ENCODE results near the gene ATXN1.

Gene ATXN1

DNA sequence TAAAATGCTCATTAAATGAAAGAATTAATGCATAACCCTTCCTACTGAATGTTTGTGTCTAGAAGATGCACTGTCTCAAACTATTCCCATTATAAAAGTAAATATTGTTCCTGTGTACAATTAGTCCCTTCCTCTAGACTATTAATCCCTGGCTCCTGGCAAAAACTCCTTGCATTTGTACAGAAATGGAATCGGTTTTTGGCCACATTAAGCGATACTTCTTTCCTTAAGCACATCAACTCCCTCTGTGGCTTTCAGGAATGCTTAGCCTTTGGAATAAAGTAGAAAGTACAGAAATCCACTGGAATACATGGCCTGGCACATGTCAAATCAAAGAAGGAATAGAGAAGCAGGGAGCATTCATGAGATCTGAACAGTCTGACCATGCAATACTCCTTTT, 343.1 kb downstream of the ATXN1 start:
- POLR2A ChIA-PET, result no interaction called here
- TF ChIP-seq HOXA7 (CRISPR knock-in tag; IDR thresholded peaks at IDR 0.05; ENCODE audit: borderline replicate concordance) (no peak), ZNF658 (tag by site-specific recombination; IDR thresholded peaks at IDR 0.05) (no peak), ZFP3 (tag by site-specific recombination; IDR thresholded peaks at IDR 0.05; ENCODE audit: low read depth) (no peak)
- Histone ChIP-seq H3K4me1 (ENCODE audit: control insufficient read depth, insufficient read depth, low read length) (peaks cover 15% of the 10 kb centered on the region; the same call in 1 of the 2 replicates), H3K27ac (ENCODE audit: extremely low read depth, low read depth, low read length) (no peak overlapping the region), H3K4me3 (ENCODE audit: low read depth, low read length) (no peak overlapping the region), H3K9me3 (ENCODE audit: control insufficient read depth, insufficient read depth, low read depth, low read length) (no peaks in the 10 kb centered on the region), H3K36me3 (ENCODE audit: control insufficient read depth in 2 of 2, insufficient read depth in 1 of 2, low read length in 2 of 2) (no peaks in the 10 kb centered on the region)
- CTCF ChIA-PET, result interaction anchor here (0.7 to 1.0 kb wide), 3 partner anchors 9 to 52 kb away, joined by 3 read pairs; no protein-coding TSS in a partner anchor

DNA sequence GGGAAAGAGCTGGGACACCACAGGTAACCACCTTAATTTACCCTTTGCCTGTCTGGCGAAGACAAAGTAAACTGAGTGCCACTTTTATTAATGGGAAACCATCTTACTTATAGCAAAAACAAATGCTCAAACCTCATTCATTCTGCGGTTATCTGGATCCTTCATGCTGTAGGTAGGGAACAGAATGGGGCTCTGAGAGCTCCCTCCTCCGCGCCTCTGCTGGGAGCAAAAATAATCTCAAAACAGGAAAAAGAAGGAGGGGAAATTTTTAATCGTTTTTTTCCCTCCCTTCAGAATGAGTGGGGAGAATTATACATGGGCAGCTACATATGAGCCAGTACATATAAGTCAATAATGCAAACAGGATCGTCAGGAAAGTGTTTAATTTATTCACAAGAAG, 345.6 kb downstream of the ATXN1 start:
- TF ChIP-seq HOXD13 (CRISPR knock-in tag; IDR thresholded peaks at IDR 0.05; ENCODE audit: borderline replicate concordance) (no peak), ZNF248 (tag by site-specific recombination; IDR thresholded peaks at IDR 0.05) (no peak)
- Histone ChIP-seq H3K4me3 (ENCODE audit: low read depth, low read length) (no peak overlapping the region), H3K27ac (ENCODE audit: extremely low read depth, low read depth, low read length) (no peak overlapping the region), H3K36me3 (ENCODE audit: control insufficient read depth in 2 of 2, insufficient read depth in 1 of 2, low read length in 2 of 2) (no peaks in the 10 kb centered on the region; a peak in 1 of 3 replicates), H3K4me1 (ENCODE audit: control insufficient read depth, insufficient read depth, low read length) (peaks cover 7% of the 10 kb centered on the region; the same call in 1 of the 2 replicates), H3K9me3 (ENCODE audit: control insufficient read depth, insufficient read depth, low read depth, low read length) (no peaks in the 10 kb centered on the region)
- ChIA-PET CTCF (interaction anchor here (1.3 kb wide), 1 partner anchor 84 kb away, joined by 4 read pairs; no protein-coding TSS in a partner anchor), POLR2A (no interaction called here)

DNA sequence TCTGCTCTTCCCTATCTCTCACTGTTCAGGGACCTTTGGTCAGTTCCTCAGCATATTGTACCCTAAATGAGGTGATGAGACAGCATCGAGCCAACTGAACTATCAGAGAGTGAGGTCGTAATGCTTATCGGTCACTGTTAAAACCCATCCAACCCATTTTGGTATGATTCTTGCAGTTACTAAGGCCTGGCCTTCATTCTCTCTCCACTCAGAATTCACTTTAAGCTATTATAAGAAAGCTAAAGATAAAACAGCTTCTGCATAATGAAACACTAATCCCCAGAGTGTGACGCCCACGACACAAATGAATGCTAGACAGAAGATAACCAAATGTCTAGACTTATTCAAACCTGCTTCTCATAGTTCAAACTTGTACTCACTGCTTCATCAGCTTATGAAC, 347.1 kb downstream of the ATXN1 start:
- CTCF ChIA-PET, result interaction anchor here (0.7 to 1.2 kb wide), 6 partner anchors 11 to 349 kb away, joined by 3 to 9 read pairs (median 3); no protein-coding TSS in a partner anchor

More for the DNA sequence above, 347.1 kb downstream of the ATXN1 start:
- POLR2A ChIA-PET, result no interaction called here
- Histone ChIP-seq H3K4me3 (ENCODE audit: low read depth, low read length) (no peak overlapping the region), H3K27ac (ENCODE audit: extremely low read depth, low read depth, low read length) (no peak overlapping the region), H3K4me1 (ENCODE audit: control insufficient read depth, insufficient read depth, low read length) (no peaks in the 10 kb centered on the region), H3K9me3 (ENCODE audit: control insufficient read depth, insufficient read depth, low read depth, low read length) (no peaks in the 10 kb centered on the region), H3K36me3 (ENCODE audit: control insufficient read depth in 2 of 2, insufficient read depth in 1 of 2, low read length in 2 of 2) (no peaks in the 10 kb centered on the region; a peak in 1 of 3 replicates)
- no peak for TF ChIP-seq KLF16 (tag by site-specific recombination; IDR thresholded peaks at IDR 0.05)
- no peak for TF ChIP-seq ZFP41 (tag by site-specific recombination; IDR thresholded peaks at IDR 0.05; ENCODE audit: borderline replicate concordance)
- no peak for TF ChIP-seq ZNF174 (tag by site-specific recombination; IDR thresholded peaks at IDR 0.05)
- TF ChIP-seq, protein P1, sequence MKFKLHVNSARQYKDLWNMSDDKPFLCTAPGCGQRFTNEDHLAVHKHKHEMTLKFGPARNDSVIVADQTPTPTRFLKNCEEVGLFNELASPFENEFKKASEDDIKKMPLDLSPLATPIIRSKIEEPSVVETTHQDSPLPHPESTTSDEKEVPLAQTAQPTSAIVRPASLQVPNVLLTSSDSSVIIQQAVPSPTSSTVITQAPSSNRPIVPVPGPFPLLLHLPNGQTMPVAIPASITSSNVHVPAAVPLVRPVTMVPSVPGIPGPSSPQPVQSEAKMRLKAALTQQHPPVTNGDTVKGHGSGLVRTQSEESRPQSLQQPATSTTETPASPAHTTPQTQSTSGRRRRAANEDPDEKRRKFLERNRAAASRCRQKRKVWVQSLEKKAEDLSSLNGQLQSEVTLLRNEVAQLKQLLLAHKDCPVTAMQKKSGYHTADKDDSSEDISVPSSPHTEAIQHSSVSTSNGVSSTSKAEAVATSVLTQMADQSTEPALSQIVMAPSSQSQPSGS (tag by site-specific recombination; IDR thresholded peaks at IDR 0.05; ENCODE audit: low read depth), result no peak
- no peak for TF ChIP-seq ZNF654 (tag by site-specific recombination; IDR thresholded peaks at IDR 0.05; ENCODE audit: low read depth)
- TF ChIP-seq ZNF350 (tag by site-specific recombination; IDR thresholded peaks at IDR 0.05), result no peak
- no peak for TF ChIP-seq ZNF248 (tag by site-specific recombination; IDR thresholded peaks at IDR 0.05)
- no peak for TF ChIP-seq ZNF837 (tag by site-specific recombination; IDR thresholded peaks at IDR 0.05)
- TF ChIP-seq ZNF629 (tag by site-specific recombination; IDR thresholded peaks at IDR 0.05), result no peak
- no peak for TF ChIP-seq EGR2 (tag by site-specific recombination; IDR thresholded peaks at IDR 0.05; ENCODE audit: low read depth)
- TF ChIP-seq ZNF10 (tag by site-specific recombination; IDR thresholded peaks at IDR 0.05), result no peak
- no peak for TF ChIP-seq SP2 (tag by site-specific recombination; IDR thresholded peaks at IDR 0.05)
- TF ChIP-seq ZNF114 (tag by site-specific recombination; IDR thresholded peaks at IDR 0.05), result no peak
- TF ChIP-seq, protein P2, sequence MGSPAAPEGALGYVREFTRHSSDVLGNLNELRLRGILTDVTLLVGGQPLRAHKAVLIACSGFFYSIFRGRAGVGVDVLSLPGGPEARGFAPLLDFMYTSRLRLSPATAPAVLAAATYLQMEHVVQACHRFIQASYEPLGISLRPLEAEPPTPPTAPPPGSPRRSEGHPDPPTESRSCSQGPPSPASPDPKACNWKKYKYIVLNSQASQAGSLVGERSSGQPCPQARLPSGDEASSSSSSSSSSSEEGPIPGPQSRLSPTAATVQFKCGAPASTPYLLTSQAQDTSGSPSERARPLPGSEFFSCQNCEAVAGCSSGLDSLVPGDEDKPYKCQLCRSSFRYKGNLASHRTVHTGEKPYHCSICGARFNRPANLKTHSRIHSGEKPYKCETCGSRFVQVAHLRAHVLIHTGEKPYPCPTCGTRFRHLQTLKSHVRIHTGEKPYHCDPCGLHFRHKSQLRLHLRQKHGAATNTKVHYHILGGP (tag by site-specific recombination; IDR thresholded peaks at IDR 0.05), result no peak
- TF ChIP-seq, protein P3, sequence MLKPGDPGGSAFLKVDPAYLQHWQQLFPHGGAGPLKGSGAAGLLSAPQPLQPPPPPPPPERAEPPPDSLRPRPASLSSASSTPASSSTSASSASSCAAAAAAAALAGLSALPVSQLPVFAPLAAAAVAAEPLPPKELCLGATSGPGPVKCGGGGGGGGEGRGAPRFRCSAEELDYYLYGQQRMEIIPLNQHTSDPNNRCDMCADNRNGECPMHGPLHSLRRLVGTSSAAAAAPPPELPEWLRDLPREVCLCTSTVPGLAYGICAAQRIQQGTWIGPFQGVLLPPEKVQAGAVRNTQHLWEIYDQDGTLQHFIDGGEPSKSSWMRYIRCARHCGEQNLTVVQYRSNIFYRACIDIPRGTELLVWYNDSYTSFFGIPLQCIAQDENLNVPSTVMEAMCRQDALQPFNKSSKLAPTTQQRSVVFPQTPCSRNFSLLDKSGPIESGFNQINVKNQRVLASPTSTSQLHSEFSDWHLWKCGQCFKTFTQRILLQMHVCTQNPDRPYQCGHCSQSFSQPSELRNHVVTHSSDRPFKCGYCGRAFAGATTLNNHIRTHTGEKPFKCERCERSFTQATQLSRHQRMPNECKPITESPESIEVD (tag by site-specific recombination; IDR thresholded peaks at IDR 0.05), result no peak
- TF ChIP-seq, protein P4, sequence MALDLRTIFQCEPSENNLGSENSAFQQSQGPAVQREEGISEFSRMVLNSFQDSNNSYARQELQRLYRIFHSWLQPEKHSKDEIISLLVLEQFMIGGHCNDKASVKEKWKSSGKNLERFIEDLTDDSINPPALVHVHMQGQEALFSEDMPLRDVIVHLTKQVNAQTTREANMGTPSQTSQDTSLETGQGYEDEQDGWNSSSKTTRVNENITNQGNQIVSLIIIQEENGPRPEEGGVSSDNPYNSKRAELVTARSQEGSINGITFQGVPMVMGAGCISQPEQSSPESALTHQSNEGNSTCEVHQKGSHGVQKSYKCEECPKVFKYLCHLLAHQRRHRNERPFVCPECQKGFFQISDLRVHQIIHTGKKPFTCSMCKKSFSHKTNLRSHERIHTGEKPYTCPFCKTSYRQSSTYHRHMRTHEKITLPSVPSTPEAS (tag by site-specific recombination; IDR thresholded peaks at IDR 0.05), result no peak
- TF ChIP-seq, protein P5, sequence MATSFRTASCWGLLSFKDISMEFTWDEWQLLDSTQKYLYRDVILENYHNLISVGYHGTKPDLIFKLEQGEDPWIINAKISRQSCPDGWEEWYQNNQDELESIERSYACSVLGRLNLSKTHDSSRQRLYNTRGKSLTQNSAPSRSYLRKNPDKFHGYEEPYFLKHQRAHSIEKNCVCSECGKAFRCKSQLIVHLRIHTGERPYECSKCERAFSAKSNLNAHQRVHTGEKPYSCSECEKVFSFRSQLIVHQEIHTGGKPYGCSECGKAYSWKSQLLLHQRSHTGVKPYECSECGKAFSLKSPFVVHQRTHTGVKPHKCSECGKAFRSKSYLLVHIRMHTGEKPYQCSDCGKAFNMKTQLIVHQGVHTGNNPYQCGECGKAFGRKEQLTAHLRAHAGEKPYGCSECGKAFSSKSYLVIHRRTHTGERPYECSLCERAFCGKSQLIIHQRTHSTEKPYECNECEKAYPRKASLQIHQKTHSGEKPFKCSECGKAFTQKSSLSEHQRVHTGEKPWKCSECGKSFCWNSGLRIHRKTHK (tag by site-specific recombination; IDR thresholded peaks at IDR 0.05), result no peak
